ENCODE data around the gene ZNF467. TPM values are rescaled to one million over a fixed set of nuclear protein-coding genes. Genes with fewer than 3 reads are reported as not detected.

The ZNF467 gene
- total RNA-seq, 2 donors from 2014 or later: 0.91 to 2.5 TPM

- H3K9me3 ChIP-seq (ENCODE audit: control insufficient read depth, low read length): no peaks in the 10 kb centered on the region
- WGBS, 2 experiments (ENCODE audit: insufficient coverage in 1 of 2, insufficient read length in 1 of 2): 87 to 89% methylated on average over 3 to 9 of the region's 9 CpGs
- DNase-seq: no peak
- Mint-ChIP-seq H3K4me3 (no peak overlapping the region), H3K27me3 (ENCODE audit: insufficient read depth) (peaks cover 7% of the 10 kb centered on the region), H3K27ac (no peak overlapping the region), H3K4me1 (no peaks in the 10 kb centered on the region), H3K9me3 (no peaks in the 10 kb centered on the region), H3K36me3 (ENCODE audit: low read depth) (no peaks in the 10 kb centered on the region)
- no peak overlapping the region for H3K27ac ChIP-seq (ENCODE audit: low read depth, low read length)
- TF ChIP-seq, protein P1, sequence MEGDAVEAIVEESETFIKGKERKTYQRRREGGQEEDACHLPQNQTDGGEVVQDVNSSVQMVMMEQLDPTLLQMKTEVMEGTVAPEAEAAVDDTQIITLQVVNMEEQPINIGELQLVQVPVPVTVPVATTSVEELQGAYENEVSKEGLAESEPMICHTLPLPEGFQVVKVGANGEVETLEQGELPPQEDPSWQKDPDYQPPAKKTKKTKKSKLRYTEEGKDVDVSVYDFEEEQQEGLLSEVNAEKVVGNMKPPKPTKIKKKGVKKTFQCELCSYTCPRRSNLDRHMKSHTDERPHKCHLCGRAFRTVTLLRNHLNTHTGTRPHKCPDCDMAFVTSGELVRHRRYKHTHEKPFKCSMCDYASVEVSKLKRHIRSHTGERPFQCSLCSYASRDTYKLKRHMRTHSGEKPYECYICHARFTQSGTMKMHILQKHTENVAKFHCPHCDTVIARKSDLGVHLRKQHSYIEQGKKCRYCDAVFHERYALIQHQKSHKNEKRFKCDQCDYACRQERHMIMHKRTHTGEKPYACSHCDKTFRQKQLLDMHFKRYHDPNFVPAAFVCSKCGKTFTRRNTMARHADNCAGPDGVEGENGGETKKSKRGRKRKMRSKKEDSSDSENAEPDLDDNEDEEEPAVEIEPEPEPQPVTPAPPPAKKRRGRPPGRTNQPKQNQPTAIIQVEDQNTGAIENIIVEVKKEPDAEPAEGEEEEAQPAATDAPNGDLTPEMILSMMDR (conservative IDR thresholded peaks at IDR 0.05): no peak
- H3K4me1 ChIP-seq (ENCODE audit: control insufficient read depth, insufficient read depth, low read length): no peaks in the 10 kb centered on the region
- H3K9ac ChIP-seq (ENCODE audit: extremely low read depth, low read length, poor library complexity, severe bottlenecking): no peak overlapping the region
- no peak overlapping the region for H3K4me3 ChIP-seq (ENCODE audit: low read length)
- no peaks in the 10 kb centered on the region for H3K27me3 ChIP-seq (ENCODE audit: control insufficient read depth, insufficient read depth, low read length, poor library complexity, severe bottlenecking)
- H3K36me3 ChIP-seq (ENCODE audit: control insufficient read depth, insufficient read depth, low read length): no peaks in the 10 kb centered on the region
These were observed 30.7 kb upstream of the ZNF467 start for GRCh38 chr7:149804106-149804505.

DNA sequence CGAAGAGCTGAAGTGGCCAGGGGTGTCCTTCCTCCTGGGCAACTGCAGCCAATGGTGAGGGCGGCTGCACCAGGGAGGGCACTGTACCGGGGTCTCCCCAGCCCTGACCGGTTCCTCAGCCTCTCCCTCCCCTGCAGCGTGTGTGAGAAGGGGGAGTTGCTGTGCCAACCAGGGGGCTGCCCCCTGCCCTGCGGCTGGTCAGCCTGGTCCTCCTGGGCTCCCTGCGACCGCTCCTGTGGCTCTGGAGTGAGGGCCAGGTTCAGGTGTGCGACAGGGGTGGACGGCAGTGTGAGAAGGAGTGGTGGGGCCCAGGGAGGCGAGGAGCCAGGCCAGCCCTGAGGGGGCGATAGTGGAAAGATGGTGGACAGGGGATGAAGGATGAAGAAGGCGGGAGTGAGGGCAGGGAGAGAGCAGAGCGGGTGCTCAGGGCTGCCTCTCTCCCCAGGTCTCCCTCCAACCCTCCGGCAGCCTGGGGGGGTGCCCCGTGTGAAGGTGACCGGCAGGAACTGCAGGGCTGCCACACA is 30.2 kb upstream of the ZNF467 start:
- Mint-ChIP-seq H3K9me3 (no peaks in the 10 kb centered on the region), H3K4me3 (no peak overlapping the region), H3K36me3 (ENCODE audit: low read depth) (no peaks in the 10 kb centered on the region), H3K27ac (no peak overlapping the region), H3K27me3 (ENCODE audit: insufficient read depth) (peaks cover 7% of the 10 kb centered on the region), H3K4me1 (no peaks in the 10 kb centered on the region)
- WGBS, 2 experiments (ENCODE audit: insufficient coverage in 1 of 2, insufficient read length in 1 of 2): 88% methylated on average over 17 of the region's 17 CpGs; no CpG with 5 or more reads in 1 of the 2 experiments
- TF ChIP-seq, protein P1 (conservative IDR thresholded peaks at IDR 0.05): peak; percentile 30
- Histone ChIP-seq H3K4me1 (ENCODE audit: control insufficient read depth, insufficient read depth, low read length) (no peaks in the 10 kb centered on the region), H3K9me3 (ENCODE audit: control insufficient read depth, low read length) (no peaks in the 10 kb centered on the region), H3K27ac (ENCODE audit: low read depth, low read length) (no peak overlapping the region), H3K9ac (ENCODE audit: extremely low read depth, low read length, poor library complexity, severe bottlenecking) (no peak overlapping the region), H3K27me3 (ENCODE audit: control insufficient read depth, insufficient read depth, low read length, poor library complexity, severe bottlenecking) (no peaks in the 10 kb centered on the region), H3K4me3 (ENCODE audit: low read length) (no peak overlapping the region), H3K36me3 (ENCODE audit: control insufficient read depth, insufficient read depth, low read length) (no peaks in the 10 kb centered on the region)
- no peak for DNase-seq

DNA sequence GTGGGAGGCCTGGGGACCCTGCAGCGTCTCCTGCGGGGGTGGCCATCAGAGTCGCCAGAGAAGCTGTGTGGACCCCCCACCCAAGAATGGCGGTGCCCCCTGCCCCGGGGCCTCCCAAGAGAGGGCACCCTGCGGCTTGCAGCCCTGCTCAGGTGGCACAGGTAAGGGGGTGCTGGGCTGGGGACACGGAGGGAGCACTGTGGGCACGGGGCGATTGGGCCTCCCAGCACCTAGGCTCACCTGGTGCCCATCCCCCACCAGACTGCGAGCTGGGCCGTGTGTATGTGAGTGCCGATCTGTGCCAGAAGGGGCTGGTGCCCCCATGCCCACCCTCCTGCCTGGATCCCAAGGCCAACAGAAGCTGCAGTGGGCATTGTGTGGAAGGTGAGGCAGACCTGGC is 29.6 kb upstream of the ZNF467 start:
- Mint-ChIP-seq H3K4me1 (no peaks in the 10 kb centered on the region), H3K27me3 (ENCODE audit: insufficient read depth) (peaks cover 7% of the 10 kb centered on the region), H3K36me3 (ENCODE audit: low read depth) (no peaks in the 10 kb centered on the region), H3K27ac (no peak overlapping the region), H3K4me3 (no peak overlapping the region), H3K9me3 (no peaks in the 10 kb centered on the region)
- Histone ChIP-seq H3K4me1 (ENCODE audit: control insufficient read depth, insufficient read depth, low read length) (no peaks in the 10 kb centered on the region), H3K27ac (ENCODE audit: low read depth, low read length) (no peak overlapping the region), H3K9me3 (ENCODE audit: control insufficient read depth, low read length) (no peaks in the 10 kb centered on the region), H3K9ac (ENCODE audit: extremely low read depth, low read length, poor library complexity, severe bottlenecking) (no peak overlapping the region), H3K36me3 (ENCODE audit: control insufficient read depth, insufficient read depth, low read length) (no peaks in the 10 kb centered on the region), H3K4me3 (ENCODE audit: low read length) (no peak overlapping the region), H3K27me3 (ENCODE audit: control insufficient read depth, insufficient read depth, low read length, poor library complexity, severe bottlenecking) (no peaks in the 10 kb centered on the region)
- TF ChIP-seq, protein P1 (conservative IDR thresholded peaks at IDR 0.05): no peak
- no peak for DNase-seq
- 93% methylated on average over 12 of the region's 12 CpGs; no CpG with 5 or more reads in 1 of the 2 experiments for WGBS, 2 experiments (ENCODE audit: insufficient coverage in 1 of 2, insufficient read length in 1 of 2)

Measured in endodermal cell (in vitro differentiated cells).